ENCODE measurements around the gene TSPAN2. TPM values are rescaled to one million over a fixed set of nuclear protein-coding genes. Genes with fewer than 3 reads are reported as not detected.
A peak's percentile ranks its signal among the peaks of the same experiment; 100 is the strongest.

TSPAN2 gene
- polyA plus RNA-seq, 3 donors: 3.5 to 20.6 (median 16.7) TPM

- H3K4me3 ChIP-seq (replicated peaks in 1 of 3; ENCODE audit: low read depth in 2 of 3, low read length in 3 of 3): no peak overlapping the region
- H3K9me3 ChIP-seq (replicated peaks in 1 of 2; ENCODE audit: control insufficient read depth in 1 of 2, insufficient read depth in 1 of 2, low read length in 2 of 2): no peaks in the 10 kb centered on the region
- no peak overlapping the region for H3K4me2 ChIP-seq (replicated peaks; ENCODE audit: extremely low read depth, low read length, poor library complexity, severe bottlenecking)
- peaks cover 1 to 4% (median 1%) of the 10 kb centered on the region in 3 donors for H3K27me3 Mint-ChIP-seq (ENCODE audit: low read depth in 3 of 3)
- peaks cover 0 to 2% (median 0%) of the 10 kb centered on the region in 7 donors for H3K9me3 Mint-ChIP-seq
- H2AFZ ChIP-seq (ENCODE audit: insufficient read depth, low read depth, low read length, poor library complexity, severe bottlenecking): no peak overlapping the region
- H4K20me1 ChIP-seq (ENCODE audit: insufficient read depth, low read length): no peaks in the 10 kb centered on the region
- no peak for DNase-seq
- H3K9ac ChIP-seq (ENCODE audit: insufficient read depth, low read length, poor library complexity, severe bottlenecking): no peak overlapping the region
- no peaks in the 10 kb centered on the region for H3K27me3 ChIP-seq (ENCODE audit: control insufficient read depth in 2 of 2, insufficient read depth in 2 of 2, low read length in 2 of 2)
- H3K36me3 Mint-ChIP-seq: peaks cover 34 to 45% of the 10 kb centered on the region in 2 donors
- 95% methylated on average over 4 of the region's 7 CpGs for WGBS (ENCODE audit: insufficient coverage)
- no peak for TF ChIP-seq CTCF (IDR thresholded peaks at IDR 0.05)
- H3K27ac Mint-ChIP-seq: no peak overlapping the region
- no peak overlapping the region for H3K4me3 Mint-ChIP-seq
- H3K79me2 ChIP-seq (ENCODE audit: insufficient read depth, low read length): no peaks in the 10 kb centered on the region
- no peaks in the 10 kb centered on the region for H3K4me1 Mint-ChIP-seq
- H3K27ac ChIP-seq (ENCODE audit: low read depth in 1 of 2, low read length in 2 of 2): no peak overlapping the region
- H3K36me3 ChIP-seq (replicated peaks in 1 of 2; ENCODE audit: control insufficient read depth in 1 of 2, insufficient read depth in 2 of 2, low read length in 2 of 2): peaks cover 2 to 58% of the 10 kb centered on the region in 2 donors
- H3K4me1 ChIP-seq (ENCODE audit: control insufficient read depth in 1 of 2, insufficient read depth in 2 of 2, low read length in 2 of 2): no peaks in the 10 kb centered on the region
- intact Hi-C loops (cut with micrococcal nuclease): no loop called here
Measured at GRCh38 chr1:115069659-115070308, 19.5 kb downstream of the TSPAN2 start.

- Mint-ChIP-seq H3K27ac (peak overlapping the region in 1 of 7 donors; percentile 5), H3K36me3 (peaks cover 37 to 45% of the 10 kb centered on the region in 2 donors), H3K27me3 (ENCODE audit: low read depth in 3 of 3) (peaks cover 1 to 4% (median 1%) of the 10 kb centered on the region in 3 donors), H3K9me3 (peaks cover 0 to 2% (median 0%) of the 10 kb centered on the region in 7 donors), H3K4me3 (no peak overlapping the region), H3K4me1 (peaks cover 2% of the 10 kb centered on the region)
- WGBS (ENCODE audit: insufficient coverage): 56% methylated on average over 8 of the region's 12 CpGs
- no peak overlapping the region for H3K27ac ChIP-seq (ENCODE audit: low read depth in 1 of 2, low read length in 2 of 2)
- H3K4me3 ChIP-seq (replicated peaks in 1 of 3; ENCODE audit: low read depth in 2 of 3, low read length in 3 of 3): no peak overlapping the region
- H3K4me2 ChIP-seq (replicated peaks; ENCODE audit: extremely low read depth, low read length, poor library complexity, severe bottlenecking): no peak overlapping the region
- TF ChIP-seq CTCF (IDR thresholded peaks at IDR 0.05): no peak
- no peak overlapping the region for H2AFZ ChIP-seq (ENCODE audit: insufficient read depth, low read depth, low read length, poor library complexity, severe bottlenecking)
- H3K79me2 ChIP-seq (ENCODE audit: insufficient read depth, low read length): no peaks in the 10 kb centered on the region
- DNase-seq: no peak
- no peaks in the 10 kb centered on the region for H3K27me3 ChIP-seq (ENCODE audit: control insufficient read depth in 2 of 2, insufficient read depth in 2 of 2, low read length in 2 of 2)
- H3K9ac ChIP-seq (ENCODE audit: insufficient read depth, low read length, poor library complexity, severe bottlenecking): no peak overlapping the region
- intact Hi-C loops (cut with micrococcal nuclease): no loop called here
- peaks cover 2 to 58% of the 10 kb centered on the region in 2 donors for H3K36me3 ChIP-seq (replicated peaks in 1 of 2; ENCODE audit: control insufficient read depth in 1 of 2, insufficient read depth in 2 of 2, low read length in 2 of 2)
- no peaks in the 10 kb centered on the region for H3K4me1 ChIP-seq (ENCODE audit: control insufficient read depth in 1 of 2, insufficient read depth in 2 of 2, low read length in 2 of 2)
- no peaks in the 10 kb centered on the region for H4K20me1 ChIP-seq (ENCODE audit: insufficient read depth, low read length)
- no peaks in the 10 kb centered on the region for H3K9me3 ChIP-seq (replicated peaks in 1 of 2; ENCODE audit: control insufficient read depth in 1 of 2, insufficient read depth in 1 of 2, low read length in 2 of 2)
Measured at GRCh38 chr1:115068826-115069585, 20.3 kb downstream of the TSPAN2 start.

Data from CD14-positive monocyte (primary cell).